Heart left ventricle (tissue), 13 donors: Measurements from ENCODE around the gene KLHDC10.

Experiments used
- POLR2A ChIP-seq, 2 donors: fragments of 450-650 bp; IDR thresholded peaks; one replicate each; pipeline ENCODE4 v1.6.1; 2017; ENCODE audit warnings: antibody characterized with exemption in 2 of 2, mild to moderate bottlenecking in 2 of 2, moderate library complexity in 2 of 2
- TF ChIP-seq, protein P1 (sequence below), 12 donors: fragments of 200-600 bp; sonication (generic) in 4 of 12; IDR thresholded peaks; one replicate each; pipeline versions ENCODE4 v1.5.0 to v1.8.0; 2018 to 2022; ENCODE audit warnings: antibody characterized with exemption in 12 of 12, mild to moderate bottlenecking in 5 of 12
- donor health status: ischemic (EF 13 %, LVEDD 7.1; RV severe dilation, severe dysfunction).
- donor health status: DM: no; HTN: yes; CAD: no.
- donor health status: DM: no; HTN: no; CAD: no.
- donor health status: ischemic (EF 25% LVEDD 6.9; RV normal size, moderate dysfunction).
- donor health status: ischemic (EF 25% LVEDD 5.7; RV mildly dilated, moderate dysfunction).
- donor health status: ischemic (EF 35%, LVEDD 5.7; RV mildly dilated, moderate dysfunction).
- donor health status: nonischemic (EF 11% LVEDD 7.7; RV severe dilation, severe dysfunction).
- donor health status: DM: yes; HTN: yes; CAD: no.
- donor health status: PGD.
- donor health status: ischemic (EF 29% LVEDD 5.4; RV normal size, mild dysfunction).
- donor health status: nonischemic (EF 23%, LVEDD 6.1; RV moderate dilation, normal function).

DNA sequence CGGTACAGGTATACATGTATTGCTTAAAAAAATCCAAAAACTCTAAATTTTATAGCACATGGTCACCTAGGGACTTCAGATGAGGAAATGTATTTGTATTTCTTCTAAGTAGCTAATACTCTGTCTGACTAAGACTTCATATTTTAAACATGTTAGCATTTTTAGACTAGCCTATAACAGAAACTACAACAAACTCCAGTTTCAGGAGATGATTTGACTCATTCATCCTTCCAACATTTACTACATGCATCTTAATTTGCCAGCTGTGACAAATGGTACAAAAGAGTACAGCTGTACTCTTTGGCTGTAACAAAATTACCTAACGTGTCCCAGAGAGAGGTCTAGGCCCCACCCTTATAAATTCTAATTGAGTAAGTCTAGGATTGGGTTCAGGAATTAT lies 112.7 kb downstream of the KLHDC10 start:
- TF ChIP-seq POLR2A (IDR thresholded peaks at IDR 0.05): no peak
- TF ChIP-seq, protein P1, sequence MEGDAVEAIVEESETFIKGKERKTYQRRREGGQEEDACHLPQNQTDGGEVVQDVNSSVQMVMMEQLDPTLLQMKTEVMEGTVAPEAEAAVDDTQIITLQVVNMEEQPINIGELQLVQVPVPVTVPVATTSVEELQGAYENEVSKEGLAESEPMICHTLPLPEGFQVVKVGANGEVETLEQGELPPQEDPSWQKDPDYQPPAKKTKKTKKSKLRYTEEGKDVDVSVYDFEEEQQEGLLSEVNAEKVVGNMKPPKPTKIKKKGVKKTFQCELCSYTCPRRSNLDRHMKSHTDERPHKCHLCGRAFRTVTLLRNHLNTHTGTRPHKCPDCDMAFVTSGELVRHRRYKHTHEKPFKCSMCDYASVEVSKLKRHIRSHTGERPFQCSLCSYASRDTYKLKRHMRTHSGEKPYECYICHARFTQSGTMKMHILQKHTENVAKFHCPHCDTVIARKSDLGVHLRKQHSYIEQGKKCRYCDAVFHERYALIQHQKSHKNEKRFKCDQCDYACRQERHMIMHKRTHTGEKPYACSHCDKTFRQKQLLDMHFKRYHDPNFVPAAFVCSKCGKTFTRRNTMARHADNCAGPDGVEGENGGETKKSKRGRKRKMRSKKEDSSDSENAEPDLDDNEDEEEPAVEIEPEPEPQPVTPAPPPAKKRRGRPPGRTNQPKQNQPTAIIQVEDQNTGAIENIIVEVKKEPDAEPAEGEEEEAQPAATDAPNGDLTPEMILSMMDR (IDR thresholded peaks at IDR 0.05): no peak
